Activated naive CD4-positive, alpha-beta T cell treated with anti-CD3 and anti-CD28 coated beads, Interleukin-2, amount 50 U/mL, for 16 hours (primary cell): ENCODE measurements around the gene MFSD2A.
A peak's percentile ranks its signal among the peaks of the same experiment; 100 is the strongest.
"Not testable (repeated sequence)": the region's sequence is repeated elsewhere in the genome, so short reads cannot be mapped to it uniquely, and the experiment has no call there.

ENCODE experiments used
- DNase-seq: peaks from one replicate; pipeline ENCODE4 v3.0.0-alpha.2; 2020

MFSD2A gene

DNA sequence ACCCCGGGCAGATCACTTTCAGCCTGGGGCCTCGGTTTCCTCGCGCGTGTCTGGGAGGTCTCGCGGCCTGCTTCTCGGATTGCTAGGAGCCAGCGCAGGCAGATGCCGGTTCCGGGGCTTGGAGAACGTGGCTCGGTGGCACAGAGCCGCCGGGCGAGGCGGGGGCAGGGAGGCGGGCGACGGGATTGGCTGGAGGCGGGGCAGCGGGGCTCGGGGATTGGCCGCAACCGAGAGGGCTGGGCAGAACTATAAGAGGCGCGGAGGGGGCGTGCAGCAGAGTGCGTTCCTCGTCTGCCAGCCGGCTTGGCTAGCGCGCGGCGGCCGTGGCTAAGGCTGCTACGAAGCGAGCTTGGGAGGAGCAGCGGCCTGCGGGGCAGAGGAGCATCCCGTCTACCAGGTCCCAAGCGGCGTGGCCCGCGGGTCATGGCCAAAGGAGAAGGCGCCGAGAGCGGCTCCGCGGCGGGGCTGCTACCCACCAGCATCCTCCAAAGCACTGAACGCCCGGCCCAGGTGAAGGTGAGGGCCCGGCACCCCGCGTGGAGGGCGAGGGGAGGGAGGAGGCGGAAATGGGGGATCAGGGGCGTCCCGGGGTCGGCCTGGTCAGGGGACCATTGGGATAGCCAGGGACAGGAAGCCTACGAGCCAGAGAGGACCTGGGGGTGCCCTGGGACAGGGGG, at the start of gene MFSD2A:
MFSD2A (plus strand) TSS at position 276 of the 677 bp plus-strand sequence; CDS start at position 424, 148 bp downstream.
- DNase-seq = peak; percentile 96

DNA sequence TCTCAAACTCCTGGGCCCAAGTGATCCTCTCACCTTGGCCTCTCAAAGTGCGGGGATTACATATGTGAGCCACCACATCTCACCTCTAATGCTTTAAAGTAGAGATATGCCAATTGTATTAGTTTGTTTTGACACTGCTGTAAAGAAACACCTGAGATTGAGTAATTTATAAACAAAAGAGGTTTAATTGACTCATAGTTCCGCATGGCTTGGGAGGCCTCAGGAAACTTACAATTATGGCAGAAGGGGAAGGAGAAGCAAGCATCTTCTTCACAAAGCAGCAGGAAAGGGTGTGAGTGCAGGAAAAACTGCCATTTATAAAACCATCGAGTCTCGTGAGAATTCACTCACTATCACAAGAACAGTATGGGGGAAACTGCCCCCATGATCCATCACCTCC, 49.8 kb upstream of the MFSD2A start:
- DNase-seq = no peak

DNA sequence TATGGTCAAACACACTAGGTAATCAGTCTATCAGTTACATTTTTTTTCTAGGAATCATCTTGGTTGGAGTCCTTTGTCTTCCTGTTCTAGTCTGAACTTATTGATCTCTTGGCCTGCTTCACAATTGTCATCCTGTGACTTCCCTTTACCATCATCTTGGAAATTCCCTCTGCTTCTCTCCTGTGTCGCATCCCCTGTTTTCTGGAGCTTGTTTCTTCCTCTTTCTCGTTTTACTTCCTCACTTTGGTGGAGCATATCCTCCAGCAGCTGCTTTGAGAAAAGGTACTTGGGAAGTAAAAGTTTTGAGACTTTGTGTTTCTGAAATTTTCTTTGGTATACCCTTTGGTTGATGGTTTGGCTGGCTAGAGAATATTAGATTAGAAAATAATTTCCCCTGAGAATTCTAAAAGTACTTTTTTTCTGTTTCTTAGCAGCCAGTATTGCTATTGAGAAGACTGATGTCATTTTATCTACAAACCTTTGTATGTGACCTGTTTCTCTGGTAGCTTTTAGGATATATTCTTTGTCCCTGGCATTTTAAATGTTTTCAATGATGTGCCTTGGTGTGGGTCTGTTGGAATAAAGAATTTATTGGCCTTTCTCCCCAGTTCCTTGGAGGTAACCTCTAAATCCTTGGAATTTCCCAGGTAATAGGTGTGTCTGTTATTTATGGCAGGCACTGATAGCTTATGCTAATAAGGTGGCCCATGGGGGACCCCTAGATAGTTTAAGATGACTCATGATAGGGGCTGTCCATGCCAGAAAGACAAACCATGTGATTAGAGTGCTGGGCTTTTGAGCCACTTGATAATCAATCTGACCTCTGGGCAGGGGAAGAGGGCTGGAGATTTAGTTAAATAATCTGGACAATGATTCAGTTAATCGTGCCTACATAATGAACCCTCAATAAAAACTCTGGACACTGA, 47.2 kb upstream of the MFSD2A start:
- DNase-seq = no peak

DNA sequence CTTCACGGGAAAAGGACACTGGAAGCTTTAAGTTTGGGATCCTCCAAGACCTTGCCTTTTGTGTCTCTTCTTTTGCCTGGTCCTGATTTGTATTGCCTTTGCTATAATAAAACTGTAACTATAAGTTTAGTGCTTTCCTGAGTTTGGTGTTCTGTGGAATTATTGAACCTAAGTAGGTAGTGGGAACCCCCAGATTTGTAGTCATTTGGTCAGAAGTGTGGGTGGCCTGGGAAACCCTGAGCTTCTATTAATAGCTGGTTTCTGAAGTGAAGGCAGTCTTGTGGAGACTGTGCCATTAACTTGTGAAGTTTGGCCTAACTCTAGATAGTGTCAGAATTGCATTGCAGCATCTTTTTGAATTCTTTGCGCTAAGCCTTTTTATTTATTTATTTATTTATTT, 46.4 kb upstream of the MFSD2A start:
- DNase-seq = no peak

DNA sequence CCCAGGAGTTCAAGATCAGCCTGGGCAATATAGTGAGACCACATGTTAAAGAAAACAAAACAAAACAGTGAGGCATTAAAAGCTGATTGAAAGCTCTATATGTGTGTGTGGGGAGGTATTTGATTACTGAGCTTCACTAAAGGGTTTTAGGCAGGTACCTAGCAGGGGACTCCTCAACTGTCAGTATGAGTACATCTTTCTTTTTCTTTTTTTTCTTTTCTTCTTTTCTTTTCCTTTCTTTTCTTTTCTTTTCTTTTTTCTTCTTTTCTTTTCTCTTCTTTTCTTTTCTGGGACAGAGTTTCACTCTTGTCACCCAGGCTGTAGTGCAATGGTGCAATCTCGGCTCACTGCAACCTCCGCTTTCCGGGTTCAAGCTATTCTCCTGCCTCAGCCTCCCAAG, 44.7 kb upstream of the MFSD2A start:
- no peak for DNase-seq

DNA sequence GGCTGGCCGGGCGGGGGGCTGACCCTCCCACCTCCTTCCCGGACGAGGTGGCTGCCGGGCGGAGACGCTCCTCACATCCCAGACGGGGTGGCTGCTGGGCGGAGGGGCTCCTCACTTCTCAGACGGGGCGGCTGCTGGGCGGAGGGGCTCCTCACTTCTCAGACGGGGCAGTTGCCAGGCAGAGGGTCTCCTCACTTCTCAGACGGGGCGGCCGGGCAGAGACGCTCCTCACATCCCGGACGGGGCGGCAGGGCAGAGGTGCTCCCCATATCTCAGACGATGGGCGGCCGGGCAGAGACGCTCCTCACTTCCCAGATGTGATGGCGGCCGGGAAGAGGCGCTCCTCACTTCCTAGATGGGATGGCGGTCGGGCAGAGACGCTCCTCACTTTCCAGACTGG, 41.8 kb upstream of the MFSD2A start:
- not testable (repeated sequence) for DNase-seq

DNA sequence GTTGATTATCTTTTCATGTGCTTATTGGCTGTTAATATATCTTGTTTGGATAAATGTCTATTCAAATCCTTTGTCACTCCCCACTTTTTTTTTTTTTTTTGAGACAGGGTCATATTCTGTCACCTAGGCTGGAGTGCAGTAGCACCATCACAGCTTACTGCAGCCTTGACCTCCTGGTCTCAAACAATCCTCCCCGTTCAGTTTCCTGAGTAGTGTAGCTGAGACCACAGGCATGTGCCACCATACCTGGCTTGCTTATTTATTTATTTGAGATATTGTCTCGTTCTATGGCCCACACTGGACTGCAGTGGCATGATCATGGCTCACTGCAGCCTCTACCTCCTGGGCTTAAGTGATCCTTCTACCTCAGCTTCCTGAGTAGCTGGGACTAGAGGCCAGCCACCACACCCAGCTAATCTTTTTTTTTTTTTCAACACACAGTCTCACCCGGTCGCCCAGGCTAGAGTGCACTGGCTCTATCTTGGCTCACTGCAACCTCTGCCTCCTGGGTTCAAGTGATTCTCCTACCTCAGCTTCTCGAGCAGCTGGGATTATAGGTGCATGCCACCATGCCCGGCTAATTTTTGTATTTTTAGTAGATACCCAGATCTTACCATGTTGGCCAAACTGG, 39.3 kb upstream of the MFSD2A start:
- no peak for DNase-seq

DNA sequence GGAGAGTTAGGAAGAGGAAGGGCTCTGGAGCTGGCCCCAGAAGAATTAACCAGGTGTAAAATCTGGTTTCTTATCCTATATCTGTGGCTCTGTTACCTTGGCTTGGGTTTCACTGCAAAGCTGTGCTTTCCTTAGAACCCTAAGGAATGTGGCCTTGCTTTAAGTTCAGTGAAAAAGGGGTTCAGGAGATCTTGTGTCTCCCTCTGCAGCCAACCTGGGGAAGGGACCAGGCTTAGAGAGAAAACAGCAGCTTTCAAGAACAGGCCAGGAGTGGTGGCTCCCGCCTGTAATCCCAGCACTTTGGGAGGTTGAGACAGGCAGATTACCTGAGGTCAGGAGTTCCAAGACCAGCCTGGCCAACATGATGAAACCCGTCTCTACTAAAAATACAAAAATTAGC, 37.1 kb upstream of the MFSD2A start:
- DNase-seq = no peak

DNA sequence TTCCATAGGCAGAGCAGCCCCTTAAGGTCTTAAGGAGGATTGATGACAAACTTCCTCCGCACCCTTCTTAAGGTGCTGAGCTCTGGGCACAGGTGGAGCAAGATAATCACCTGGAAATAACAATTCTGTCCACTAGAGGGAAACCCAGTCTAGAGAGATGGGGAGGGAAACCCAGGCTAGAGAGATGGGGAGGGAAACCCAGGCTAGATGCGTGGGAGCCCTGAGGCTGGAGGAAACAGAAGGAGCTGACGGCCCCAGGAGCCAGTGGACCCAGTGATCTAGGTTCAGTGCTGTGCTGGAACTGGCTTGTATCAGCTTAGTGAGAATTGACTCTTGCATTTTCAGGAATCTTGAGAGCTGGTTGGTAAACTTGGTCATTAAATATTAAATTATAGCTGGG, 35.4 kb upstream of the MFSD2A start:
- peak; percentile 42 for DNase-seq

DNA sequence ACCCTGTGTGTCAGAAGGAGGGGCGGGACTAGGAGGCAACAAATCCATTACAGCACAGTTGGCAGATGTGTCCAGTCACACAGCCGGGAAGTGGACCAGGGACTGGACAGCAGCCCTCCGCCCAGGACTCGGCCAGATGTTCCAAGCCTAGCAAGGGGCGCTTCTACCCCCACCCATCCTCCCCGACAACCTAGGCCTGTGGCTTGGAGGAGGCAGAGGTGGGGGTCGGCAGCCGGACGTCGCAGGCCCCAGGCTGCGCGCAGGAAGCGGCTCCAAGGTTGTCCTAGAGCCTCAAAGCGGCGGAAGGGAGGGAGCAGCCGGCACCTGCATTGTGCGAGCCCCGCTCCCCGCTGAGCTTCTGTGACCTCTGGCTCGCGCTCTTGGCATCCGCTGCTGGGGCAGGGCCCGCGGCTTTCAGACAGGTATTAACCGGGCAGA, 32.7 kb upstream of the MFSD2A start:
- no peak for DNase-seq

DNA sequence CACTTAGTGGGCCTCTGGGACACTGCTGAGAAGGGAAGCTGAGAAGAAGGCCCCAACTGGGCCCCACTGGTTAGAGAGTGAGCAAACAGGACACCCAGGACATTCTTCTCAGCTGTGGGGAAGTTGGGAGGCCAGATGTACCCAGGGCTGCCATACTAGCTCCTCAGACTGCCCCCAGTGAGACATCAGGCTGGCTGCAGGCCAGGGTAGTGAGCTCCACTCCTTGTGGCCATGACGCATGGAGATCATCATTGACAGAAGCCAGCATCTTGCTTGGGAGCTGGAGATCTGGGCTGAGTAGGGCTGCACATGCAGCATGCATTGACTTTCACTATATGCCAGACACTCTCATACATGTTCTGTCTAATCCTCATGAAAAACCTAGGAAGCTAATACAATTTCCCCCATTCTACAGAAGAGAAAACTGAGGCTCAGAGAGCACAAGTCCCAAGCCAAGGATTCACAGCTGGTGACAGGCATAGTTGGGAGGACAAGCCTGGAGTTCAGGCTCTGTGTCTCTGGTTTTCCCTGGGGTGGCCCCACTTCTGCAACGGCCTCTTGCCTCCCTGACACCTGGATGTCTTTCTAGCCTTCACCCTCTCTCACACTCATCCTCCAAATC, 29.1 kb upstream of the MFSD2A start:
- no peak for DNase-seq

DNA sequence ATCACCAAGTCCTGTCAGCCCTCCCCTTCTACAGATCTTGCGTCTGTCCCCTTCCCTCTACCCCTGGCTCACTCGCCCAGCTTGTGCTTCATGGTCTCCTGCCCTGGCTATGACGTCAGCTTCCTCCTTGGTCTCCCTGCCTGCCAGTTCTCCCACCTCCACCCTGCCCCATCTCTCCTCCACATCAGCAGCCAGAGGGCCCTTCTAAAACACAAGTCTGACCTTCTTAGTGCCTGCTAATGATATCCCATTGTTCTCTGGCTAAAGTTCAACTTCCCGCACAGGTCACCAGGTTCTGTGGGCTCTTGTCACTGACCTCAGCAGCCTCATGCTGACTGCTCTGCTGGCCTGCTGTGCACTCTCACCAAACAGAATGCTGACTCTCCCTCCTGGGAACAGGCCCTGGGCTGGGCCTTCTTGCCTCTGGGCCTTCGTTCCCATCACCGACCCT, 28.6 kb upstream of the MFSD2A start:
- DNase-seq = no peak

DNA sequence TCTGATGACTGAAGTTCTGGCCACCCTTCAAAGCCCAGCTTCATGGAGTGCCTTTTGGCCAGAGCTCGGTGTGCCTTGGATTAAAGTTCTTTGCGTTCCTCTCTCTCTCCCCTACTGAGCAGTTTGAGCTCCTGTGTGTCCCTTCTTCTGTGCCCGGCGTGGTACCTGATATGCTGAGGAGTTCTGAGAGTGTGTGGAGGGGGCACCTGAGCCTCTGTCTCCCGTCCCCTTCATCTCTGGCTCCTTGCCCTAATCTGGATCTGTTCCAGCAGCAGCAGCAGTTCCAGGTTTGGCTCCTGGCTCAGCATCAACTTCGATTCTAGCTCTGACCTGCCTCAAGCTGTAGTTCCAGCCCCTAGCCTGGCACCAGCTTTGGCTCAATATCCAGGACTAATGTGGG, 28.1 kb upstream of the MFSD2A start:
- no peak for DNase-seq

DNA sequence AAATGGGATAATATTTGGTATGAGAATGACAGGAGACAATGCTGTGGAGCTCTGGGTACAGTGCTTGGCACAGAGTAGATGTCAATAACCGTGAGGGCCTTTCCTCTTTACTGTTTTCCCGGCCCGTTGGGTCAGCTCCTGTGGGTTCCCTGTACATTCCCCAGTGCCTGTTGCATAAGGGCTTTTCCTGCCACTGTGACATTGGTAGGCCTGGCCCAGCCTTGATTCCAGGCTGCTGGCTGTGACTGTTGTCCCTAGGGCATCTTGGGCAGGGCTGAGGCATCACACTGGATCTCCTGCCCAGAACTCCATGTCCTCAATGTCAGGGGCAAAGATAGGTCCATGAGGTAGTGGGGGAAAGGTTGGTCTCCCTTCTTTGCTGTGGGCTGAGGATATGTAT, 27.4 kb upstream of the MFSD2A start:
- DNase-seq = no peak

DNA sequence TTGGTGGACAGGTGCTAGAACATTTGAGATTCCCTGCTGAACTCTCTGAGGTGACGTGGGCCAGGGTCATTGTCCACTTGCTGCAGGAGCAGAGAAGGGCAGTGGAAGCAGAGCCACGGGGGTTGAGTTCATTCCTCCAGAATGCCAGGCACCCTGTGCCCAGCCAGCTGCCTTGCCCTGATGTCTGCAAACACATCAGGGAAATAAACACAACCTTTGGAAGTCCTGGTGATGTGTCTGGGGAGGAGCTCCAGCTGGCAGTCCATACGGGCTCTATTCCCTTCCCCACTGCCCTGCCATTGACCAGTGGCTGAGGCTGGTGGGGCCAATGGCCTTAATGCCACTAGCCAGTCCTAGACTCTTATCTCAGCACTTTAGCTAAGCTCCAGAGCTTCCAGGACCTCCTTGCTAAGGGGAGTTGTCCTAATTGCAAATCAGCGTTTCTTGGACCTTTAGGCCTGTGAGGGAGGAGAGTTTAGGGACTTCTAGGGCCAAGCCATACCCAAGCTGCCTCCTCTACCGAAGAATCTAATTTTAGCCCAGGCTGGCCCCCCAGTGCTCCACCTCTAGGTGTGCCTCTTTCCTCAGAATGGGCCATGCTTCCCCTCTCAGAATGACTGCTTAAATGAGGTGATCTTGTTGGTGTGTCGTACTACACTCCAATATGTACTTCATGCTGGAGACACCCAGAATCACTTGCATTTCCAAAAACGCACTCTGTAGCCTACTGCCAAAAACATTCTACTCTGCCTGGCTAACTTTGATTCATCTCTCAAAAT, 25.9 kb upstream of the MFSD2A start:
- no peak for DNase-seq

DNA sequence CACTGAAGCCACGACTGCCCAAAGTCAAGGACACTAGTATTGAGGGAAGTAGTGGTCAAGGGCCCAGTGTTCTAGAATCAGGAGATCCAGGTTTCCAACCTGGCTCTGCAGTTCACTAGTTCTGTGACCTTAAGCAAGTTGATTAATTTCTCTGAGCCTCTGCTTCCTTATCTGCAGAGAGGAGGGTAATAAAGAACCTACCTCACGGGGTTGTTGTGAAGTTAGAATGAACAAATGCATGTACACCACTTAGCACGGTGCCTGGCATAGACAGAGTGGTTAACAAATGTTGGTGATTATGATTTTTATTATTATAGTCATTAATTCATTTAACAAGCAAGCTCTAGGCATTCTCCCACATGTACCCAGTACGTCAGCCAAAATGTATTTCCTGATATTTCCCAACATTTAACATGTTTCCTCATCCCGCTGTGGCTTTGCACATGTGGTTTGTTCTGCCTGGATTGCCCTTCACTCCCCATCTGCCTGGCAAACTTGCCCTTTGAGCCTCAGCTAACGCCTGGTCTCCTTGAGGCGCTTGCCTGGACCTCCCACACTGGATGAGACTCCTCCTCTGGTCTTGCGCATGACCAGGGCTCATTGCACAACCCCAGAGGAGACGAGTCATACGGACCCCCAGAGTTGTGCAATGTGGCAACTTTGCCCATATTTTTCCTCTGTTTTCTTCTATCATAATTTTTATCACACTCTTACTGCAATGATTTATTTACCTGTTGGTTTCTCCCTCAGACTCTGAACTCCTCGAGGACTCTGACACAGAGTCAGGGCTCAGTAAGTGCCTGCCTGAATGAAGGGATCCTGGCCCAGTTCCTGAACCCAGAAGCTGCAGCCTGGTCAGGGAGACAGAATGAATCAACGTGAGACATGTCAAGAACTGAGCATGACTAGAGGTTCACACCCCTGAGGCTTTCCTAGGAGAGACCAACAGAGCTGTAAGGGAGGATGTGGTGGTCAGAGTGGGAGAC, 20.7 kb upstream of the MFSD2A start:
- DNase-seq = no peak

DNA sequence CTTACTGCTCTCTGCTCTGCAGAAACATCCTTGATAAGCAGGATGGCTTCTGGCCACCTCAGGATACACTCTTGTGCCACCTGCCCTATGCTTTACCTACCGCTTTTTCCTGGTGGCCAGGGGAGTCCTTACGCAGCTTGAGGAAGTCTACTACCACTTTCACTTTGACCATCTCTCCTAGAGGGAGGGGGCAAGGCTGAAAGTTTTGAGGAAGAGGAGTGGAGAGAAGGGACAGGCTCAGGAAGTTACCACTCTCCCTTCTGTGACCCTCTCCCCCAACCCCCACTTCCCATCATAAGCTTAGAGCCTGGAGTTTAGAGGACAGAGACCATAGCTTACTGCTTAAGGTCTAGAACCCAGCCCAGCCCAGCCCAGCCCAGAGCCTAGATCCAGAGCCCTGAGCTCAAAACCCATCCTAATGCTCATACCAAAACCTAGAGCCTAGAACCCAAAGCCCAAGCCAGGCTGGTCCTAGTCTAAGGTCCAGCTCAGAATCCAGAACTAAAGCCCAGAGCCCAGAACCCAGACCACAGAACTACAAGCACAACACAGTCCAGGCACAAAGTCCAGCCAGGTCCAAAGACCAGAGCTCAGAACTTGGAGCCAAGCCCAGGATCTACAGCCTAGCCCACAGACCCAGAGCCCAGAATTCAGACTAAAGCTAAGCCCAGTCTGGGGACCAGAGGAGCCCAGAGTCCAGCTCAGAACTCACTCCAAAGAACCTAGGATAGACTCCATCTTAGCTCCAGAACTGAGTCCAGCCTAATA, 18.0 kb upstream of the MFSD2A start:
- no peak for DNase-seq

DNA sequence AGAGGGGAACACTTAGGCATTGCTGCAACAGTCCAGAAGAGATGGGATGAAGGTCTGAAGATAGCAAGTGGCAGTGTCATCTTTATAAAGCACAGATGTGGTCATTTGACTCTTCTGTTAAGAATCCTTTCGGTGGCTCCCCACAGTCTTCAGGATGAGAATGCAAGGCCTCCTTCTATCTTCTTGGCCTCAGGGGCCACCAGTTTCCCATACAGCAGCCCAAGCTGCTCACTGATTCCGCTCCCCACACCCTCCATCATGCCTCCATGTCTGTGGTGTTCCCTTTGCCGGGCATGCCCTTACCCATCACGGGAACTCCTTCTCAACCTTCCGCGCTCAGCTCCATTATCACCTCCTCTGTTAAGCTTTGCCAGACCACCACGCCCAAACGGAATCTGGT, 16.1 kb upstream of the MFSD2A start:
- DNase-seq = no peak

DNA sequence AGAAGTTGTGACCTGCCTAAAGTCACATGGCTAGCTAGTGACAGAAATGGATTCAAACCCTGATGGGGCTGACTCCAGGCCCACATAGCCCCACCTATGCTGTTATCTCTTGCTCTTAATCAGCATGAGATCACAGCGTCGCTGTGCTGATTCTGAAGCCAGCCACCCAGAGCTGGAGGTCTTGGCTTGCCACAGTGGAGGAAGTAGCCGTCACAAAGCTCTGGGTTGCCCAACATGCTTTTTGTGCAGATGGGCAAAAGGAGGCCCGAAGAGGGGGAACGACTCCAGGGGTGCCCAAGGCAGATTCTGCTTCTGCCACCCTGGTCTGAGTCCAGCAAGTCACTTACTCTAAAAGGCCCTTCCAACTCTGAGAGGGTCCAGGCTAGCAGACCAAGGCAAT, 14.7 kb upstream of the MFSD2A start:
- no peak for DNase-seq
